Uterus (tissue), 2 donors: ENCODE results near the gene PRSS38.

ENCODE experiments used
- CTCF ChIP-seq, 4 experiments: fragments of 200-600 bp in 2 of 4; fragments of 450-650 bp in 2 of 4; sonication (generic) in 2 of 4; IDR thresholded peaks; one replicate each; pipeline ENCODE4 v1.5.1; 2016 to 2019; ENCODE audit warnings: antibody characterized with exemption in 4 of 4, mild to moderate bottlenecking in 2 of 4, moderate library complexity in 1 of 4
- POLR2A ChIP-seq, 2 donors: fragments of 450-650 bp; IDR thresholded peaks; one replicate each; pipeline ENCODE4 v1.6.1; 2016; ENCODE audit warnings: antibody characterized with exemption in 2 of 2, mild to moderate bottlenecking in 1 of 2, moderate library complexity in 1 of 2

GRCh38 chr1:227816750-227817446 lies 1.4 kb downstream of the PRSS38 start:
- TF ChIP-seq CTCF (IDR thresholded peaks at IDR 0.05), result no peak
- no peak for TF ChIP-seq POLR2A (IDR thresholded peaks at IDR 0.05)
